HG03060 (cell line): Measurements from ENCODE around the gene S100G.
"Not testable (repeated sequence)": the region's sequence is repeated elsewhere in the genome, so short reads cannot be mapped to it uniquely, and the experiment has no call there.

Source experiments
- ATAC-seq: cut with Tn5 transposase; IDR thresholded peaks from one replicate; pipeline ENCODE4 v1.9.1; 2021; ENCODE audit warnings: low read depth, moderate number of reproducible peaks; ENCODE audit not compliant: unreplicated experiment

Gene S100G, protein sequence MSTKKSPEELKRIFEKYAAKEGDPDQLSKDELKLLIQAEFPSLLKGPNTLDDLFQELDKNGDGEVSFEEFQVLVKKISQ

DNA sequence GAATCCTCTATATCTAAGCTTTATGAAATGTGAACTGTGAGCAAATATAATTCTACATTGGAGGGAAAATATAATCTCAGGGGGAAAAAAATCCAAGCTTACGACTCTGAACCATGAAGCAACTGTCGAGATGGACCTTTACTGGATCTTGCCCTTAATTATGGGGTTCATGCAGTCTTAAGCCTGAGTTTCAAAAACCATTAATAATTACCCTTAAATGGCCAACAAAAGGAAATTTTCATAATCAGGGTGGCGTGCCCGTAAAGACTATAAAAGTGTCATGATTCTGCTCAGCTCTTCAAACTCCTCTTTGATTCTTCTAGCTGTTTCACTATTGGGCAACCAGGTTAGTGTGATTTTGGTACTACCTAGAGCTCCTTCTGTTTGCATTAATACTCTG lies at the start of gene S100G:
TSS of gene S100G (plus strand) at position 301 of the 400 bp plus-strand sequence. CDS start 849 bp downstream, outside the sequence.
- ATAC-seq = no peak

- no peak for ATAC-seq
Measured at GRCh38 chrX:16601885-16602284, 48.1 kb upstream of the S100G start.

- not testable (repeated sequence) for ATAC-seq
Measured at GRCh38 chrX:16603235-16603634, 46.7 kb upstream of the S100G start.

- ATAC-seq = no peak
Measured at GRCh38 chrX:16603822-16604221, 46.1 kb upstream of the S100G start.

DNA sequence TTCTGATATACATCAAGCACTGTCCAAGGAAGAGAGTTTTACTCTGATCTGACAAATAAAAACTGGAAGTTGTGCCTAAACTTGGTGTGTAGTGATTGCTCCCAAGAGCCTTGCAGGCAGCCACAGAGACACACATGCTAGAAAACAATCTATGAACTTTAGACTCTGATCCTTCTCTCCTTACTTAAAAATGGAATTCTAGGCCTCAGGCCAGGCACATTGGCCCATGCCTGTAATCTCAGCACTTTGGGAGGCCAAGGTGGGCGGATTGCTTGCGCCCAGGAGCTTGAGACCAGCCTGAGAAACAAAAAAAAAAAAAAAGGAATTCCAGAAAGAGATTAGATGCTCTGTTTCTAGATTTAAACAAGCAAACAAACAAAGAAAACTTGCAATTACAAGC lies 45.6 kb upstream of the S100G start:
- no peak for ATAC-seq

DNA sequence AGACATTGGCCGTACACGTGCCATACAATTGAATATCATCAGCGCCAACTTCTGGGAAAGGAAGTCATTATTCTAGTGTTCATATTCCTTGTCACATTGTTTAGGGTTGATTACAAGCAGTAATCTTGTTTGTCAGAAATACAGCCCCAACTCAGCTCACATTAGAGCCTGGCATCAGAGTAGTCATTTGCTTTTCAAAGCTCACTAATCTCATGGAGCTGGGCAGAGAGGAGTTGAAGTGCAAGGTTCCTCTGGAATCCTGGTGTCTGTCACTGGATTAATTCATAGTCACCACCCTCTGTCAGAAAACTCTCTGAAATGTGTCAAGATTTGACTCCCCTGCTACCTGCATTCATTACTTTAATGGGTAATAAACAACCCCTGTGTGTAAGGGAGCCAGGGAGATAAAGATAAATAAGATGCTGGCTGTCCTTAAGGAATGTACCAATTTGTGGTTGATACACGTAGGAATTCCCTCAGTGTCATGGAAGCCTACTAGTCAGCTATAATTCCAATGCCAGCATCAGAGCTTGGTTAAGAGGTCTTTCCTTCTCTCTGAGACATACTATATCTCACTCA lies 43.7 kb upstream of the S100G start:
- no peak for ATAC-seq

GRCh38 chrX:16610121-16610621 lies 39.8 kb upstream of the S100G start:
- no peak for ATAC-seq

GRCh38 chrX:16610654-16611053 lies 39.3 kb upstream of the S100G start:
- not testable (repeated sequence) for ATAC-seq

GRCh38 chrX:16612257-16612897 lies 37.6 kb upstream of the S100G start:
- ATAC-seq = no peak

DNA sequence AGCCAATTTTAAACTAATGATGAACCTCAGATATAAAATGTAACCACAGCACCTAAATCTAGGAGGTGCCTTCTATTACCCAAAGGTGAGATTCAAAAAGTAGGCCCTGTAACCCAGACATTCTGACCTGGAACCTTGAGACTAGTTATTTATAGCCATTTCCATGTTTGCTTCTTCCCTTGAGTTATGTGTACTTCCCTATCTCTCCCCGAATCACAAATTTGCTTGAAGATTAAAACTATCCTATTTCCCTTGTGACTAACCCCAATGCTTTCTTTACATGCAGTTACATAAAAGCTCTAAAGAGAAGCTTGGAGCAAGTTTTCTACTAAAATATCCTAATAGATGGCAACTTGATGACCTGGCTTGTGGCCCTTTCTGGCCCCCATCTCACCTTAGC lies 32.6 kb upstream of the S100G start:
- no peak for ATAC-seq

- ATAC-seq = no peak
Measured at GRCh38 chrX:16618422-16618821, 31.5 kb upstream of the S100G start.

GRCh38 chrX:16619024-16619423 lies 30.9 kb upstream of the S100G start:
- ATAC-seq = no peak

DNA sequence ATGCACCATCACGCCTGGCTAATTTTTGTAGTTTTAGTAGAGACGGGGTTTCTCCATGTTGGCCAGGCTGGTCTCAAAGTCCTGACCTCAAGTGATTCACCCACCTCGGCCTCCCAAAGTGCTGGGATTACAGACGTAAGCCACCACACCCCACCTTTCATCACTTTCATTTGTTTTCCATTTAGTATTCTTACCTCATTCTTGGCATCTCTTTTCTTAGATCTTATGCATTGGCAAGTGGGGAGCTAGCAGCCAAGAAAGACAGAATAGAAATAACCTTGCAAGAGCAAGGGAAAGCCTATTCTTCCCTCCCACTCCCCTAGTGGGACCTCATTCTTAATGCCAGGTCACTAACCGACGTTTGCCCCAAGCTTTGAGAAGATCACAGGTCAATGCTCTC lies 21.4 kb upstream of the S100G start:
- ATAC-seq = not testable (repeated sequence)

DNA sequence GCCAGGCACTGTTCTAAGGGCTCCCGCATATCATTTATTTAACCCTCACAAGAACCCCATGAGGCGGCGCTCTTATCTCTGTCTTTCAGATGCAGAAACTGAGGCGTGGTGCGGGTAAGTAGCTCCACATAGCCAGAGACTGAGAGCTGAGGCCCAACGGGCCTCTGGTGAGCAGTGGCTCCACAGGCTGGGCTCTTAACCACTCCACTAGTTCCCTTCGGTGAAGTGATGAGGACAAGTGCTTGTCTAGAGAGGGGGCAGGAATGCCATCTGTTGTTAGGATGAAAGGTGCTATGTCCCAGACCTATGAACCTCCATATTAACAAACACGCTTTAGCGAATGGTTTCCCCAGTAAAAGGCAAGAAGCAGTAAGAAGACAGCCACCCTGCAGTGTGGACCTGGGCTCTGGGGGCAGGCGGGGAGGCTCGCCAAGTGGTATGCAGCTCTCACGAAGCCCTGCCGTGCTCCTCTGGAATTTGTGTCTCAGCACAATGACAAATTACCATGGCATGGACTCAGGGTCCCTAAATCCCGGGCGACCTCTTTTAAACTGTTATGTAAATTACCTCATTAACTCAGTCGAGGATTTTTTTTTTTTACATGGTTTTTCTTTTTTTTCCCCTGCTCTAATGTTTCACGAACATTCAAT lies 20.9 kb upstream of the S100G start:
- ATAC-seq = no peak

DNA sequence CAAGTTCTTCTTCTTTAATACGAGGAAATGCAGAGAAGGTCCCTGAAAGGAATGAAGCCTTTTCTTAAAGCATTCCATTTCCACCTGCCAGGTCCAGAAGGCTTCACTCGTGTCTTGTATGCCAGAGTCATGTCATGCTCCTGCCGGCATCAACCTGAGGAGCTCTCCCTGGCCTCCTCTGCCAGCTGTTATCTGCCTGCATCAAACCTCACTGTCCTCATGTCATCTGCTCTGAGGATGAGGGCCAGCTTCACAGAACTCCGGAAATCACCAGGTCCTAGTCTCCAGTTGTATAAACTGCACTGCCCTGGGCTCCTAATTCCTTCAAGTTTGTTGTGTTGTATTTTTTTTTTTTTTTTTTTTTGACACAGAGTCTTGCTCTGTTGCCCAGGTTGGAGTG lies 20.0 kb upstream of the S100G start:
- ATAC-seq = no peak

GRCh38 chrX:16633754-16634153 lies 16.2 kb upstream of the S100G start:
- no peak for ATAC-seq

DNA sequence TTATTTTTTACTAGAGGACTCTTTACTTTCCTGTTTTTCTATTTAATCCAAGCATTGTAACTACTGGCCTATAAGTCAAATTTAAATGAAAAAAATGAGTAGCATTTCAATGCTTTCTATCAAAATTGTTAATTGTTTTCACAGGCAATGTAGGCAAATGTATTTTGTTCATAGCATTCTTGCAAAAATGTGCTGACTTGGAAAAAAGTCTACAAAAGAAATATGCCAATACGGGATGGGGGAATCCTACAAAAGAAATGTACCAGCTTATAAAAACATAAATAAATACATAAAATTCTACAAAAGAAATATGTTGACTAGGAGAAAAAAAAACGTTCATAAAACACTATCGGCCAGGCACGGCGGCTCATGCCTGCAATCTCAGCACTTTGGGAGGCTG lies 14.9 kb upstream of the S100G start:
- ATAC-seq = no peak

GRCh38 chrX:16635596-16635995 lies 14.4 kb upstream of the S100G start:
- ATAC-seq = no peak

DNA sequence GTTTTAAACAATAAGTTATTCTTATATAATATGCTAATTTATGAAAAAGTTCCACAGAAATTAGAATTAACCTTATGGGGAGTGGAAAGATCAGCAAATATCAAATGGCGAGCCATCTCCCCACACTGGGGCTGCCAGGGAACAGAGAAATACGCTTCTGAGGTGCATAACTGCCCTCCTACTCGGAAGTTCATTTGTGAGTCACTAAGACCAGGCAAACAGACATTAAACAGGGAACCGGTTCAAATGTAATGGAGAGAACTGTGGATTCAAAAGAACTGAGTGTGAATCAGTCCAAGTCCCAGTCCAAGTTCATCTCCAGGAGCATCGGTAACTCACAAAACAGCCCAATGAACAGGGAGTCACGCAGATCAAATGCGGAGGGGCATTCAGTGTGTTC lies 11.4 kb upstream of the S100G start:
- ATAC-seq = no peak

DNA sequence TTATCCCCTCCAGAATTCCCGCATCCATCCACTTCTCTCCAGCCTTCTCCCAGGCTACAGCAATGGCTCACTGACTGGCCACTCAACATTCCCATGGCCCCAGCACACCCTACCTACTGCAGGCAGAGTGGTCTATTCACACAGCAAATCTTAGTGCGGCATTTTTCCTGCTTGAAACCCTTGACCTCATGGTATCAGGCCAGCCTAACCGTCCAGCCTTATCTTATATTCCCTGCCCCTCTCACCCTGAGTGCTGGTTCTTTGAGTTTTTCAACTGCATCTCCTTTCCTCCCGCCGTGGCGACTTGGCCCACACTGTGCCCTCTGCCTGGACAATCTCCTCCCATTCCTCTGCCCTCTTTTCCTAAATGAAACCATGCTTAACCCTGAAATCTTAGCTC lies 10.0 kb upstream of the S100G start:
- ATAC-seq = no peak

GRCh38 chrX:16640823-16641222 lies 9.1 kb upstream of the S100G start:
- no peak for ATAC-seq

GRCh38 chrX:16643176-16643575 lies 6.8 kb upstream of the S100G start:
- ATAC-seq = no peak
